ENCODE data around the gene BPIFB4.
"Not testable (repeated sequence)": the region's sequence is repeated elsewhere in the genome, so short reads cannot be mapped to it uniquely, and the experiment has no call there.

The BPIFB4 gene

GRCh38 chr20:33104336-33104735 lies 24.9 kb downstream of the BPIFB4 start:
- Histone ChIP-seq H3K9ac (ENCODE audit: low read depth, low read length) (no peak overlapping the region), H3K4me1 (ENCODE audit: insufficient read depth, low read length) (peaks cover 4% of the 10 kb centered on the region; the same call in 1 of the 2 replicates), H3K36me3 (ENCODE audit: insufficient read depth, low read length) (no peaks in the 10 kb centered on the region), H3K27ac (ENCODE audit: low read depth, low read length) (no peak overlapping the region), H3K9me3 (ENCODE audit: insufficient read depth, low read depth, low read length) (no peaks in the 10 kb centered on the region), H3K4me3 (ENCODE audit: low read length) (no peak overlapping the region), H3K27me3 (ENCODE audit: insufficient read depth, low read length) (no peaks in the 10 kb centered on the region)
- WGBS = 94% methylated on average over 3 of the region's 3 CpGs

- WGBS = 91% methylated on average over 8 of the region's 8 CpGs
- no peak overlapping the region for H3K9ac ChIP-seq (ENCODE audit: low read depth, low read length)
- H3K9me3 ChIP-seq (ENCODE audit: insufficient read depth, low read depth, low read length) = no peaks in the 10 kb centered on the region
- H3K27me3 ChIP-seq (ENCODE audit: insufficient read depth, low read length) = no peaks in the 10 kb centered on the region
- H3K4me3 ChIP-seq (ENCODE audit: low read length) = no peak overlapping the region
- no peaks in the 10 kb centered on the region for H3K36me3 ChIP-seq (ENCODE audit: insufficient read depth, low read length)
- H3K4me1 ChIP-seq (ENCODE audit: insufficient read depth, low read length) = peaks cover 4% of the 10 kb centered on the region; the same call in 1 of the 2 replicates
- no peak overlapping the region for H3K27ac ChIP-seq (ENCODE audit: low read depth, low read length)
Measured at GRCh38 chr20:33105316-33105924, 26.0 kb downstream of the BPIFB4 start.

GRCh38 chr20:33106058-33106620 lies 26.7 kb downstream of the BPIFB4 start:
- not testable (repeated sequence) for H3K4me3 ChIP-seq (ENCODE audit: low read length); H3K36me3 ChIP-seq (ENCODE audit: insufficient read depth, low read length); H3K9me3 ChIP-seq (ENCODE audit: insufficient read depth, low read depth, low read length); H3K4me1 ChIP-seq (ENCODE audit: insufficient read depth, low read length); H3K27me3 ChIP-seq (ENCODE audit: insufficient read depth, low read length); H3K9ac ChIP-seq (ENCODE audit: low read depth, low read length); H3K27ac ChIP-seq (ENCODE audit: low read depth, low read length)
- WGBS = 76% methylated on average over 7 of the region's 7 CpGs

- H3K4me3 ChIP-seq (ENCODE audit: low read length) = no peak overlapping the region
- H3K27ac ChIP-seq (ENCODE audit: low read depth, low read length) = no peak overlapping the region
- no peaks in the 10 kb centered on the region; the same call in 1 of the 2 replicates for H3K4me1 ChIP-seq (ENCODE audit: insufficient read depth, low read length)
- no peaks in the 10 kb centered on the region for H3K36me3 ChIP-seq (ENCODE audit: insufficient read depth, low read length)
- 95% methylated on average over 2 of the region's 2 CpGs for WGBS
- peaks cover 5% of the 10 kb centered on the region; the same call in 1 of the 2 replicates for H3K9me3 ChIP-seq (ENCODE audit: insufficient read depth, low read depth, low read length)
- H3K9ac ChIP-seq (ENCODE audit: low read depth, low read length) = no peak overlapping the region
- no peaks in the 10 kb centered on the region for H3K27me3 ChIP-seq (ENCODE audit: insufficient read depth, low read length)
Measured at GRCh38 chr20:33108661-33109060, 29.2 kb downstream of the BPIFB4 start.

GRCh38 chr20:33110147-33110825 lies 30.8 kb downstream of the BPIFB4 start:
- WGBS = 89% methylated on average over 5 of the region's 8 CpGs
- no peaks in the 10 kb centered on the region for H3K27me3 ChIP-seq (ENCODE audit: insufficient read depth, low read length)
- H3K4me3 ChIP-seq (ENCODE audit: low read length) = no peak overlapping the region
- no peaks in the 10 kb centered on the region for H3K4me1 ChIP-seq (ENCODE audit: insufficient read depth, low read length)
- no peak overlapping the region for H3K27ac ChIP-seq (ENCODE audit: low read depth, low read length)
- H3K9me3 ChIP-seq (ENCODE audit: insufficient read depth, low read depth, low read length) = peaks cover 8% of the 10 kb centered on the region; the same call in 1 of the 2 replicates
- no peaks in the 10 kb centered on the region for H3K36me3 ChIP-seq (ENCODE audit: insufficient read depth, low read length)
- H3K9ac ChIP-seq (ENCODE audit: low read depth, low read length) = no peak overlapping the region

GRCh38 chr20:33111306-33111705 lies 31.9 kb downstream of the BPIFB4 start:
- 94% methylated on average over 5 of the region's 5 CpGs for WGBS
- Histone ChIP-seq H3K4me3 (ENCODE audit: low read length) (no peak overlapping the region), H3K27me3 (ENCODE audit: insufficient read depth, low read length) (no peaks in the 10 kb centered on the region), H3K9me3 (ENCODE audit: insufficient read depth, low read depth, low read length) (peaks cover 8% of the 10 kb centered on the region; the same call in 1 of the 2 replicates), H3K9ac (ENCODE audit: low read depth, low read length) (no peak overlapping the region), H3K4me1 (ENCODE audit: insufficient read depth, low read length) (no peaks in the 10 kb centered on the region), H3K36me3 (ENCODE audit: insufficient read depth, low read length) (no peaks in the 10 kb centered on the region), H3K27ac (ENCODE audit: low read depth, low read length) (no peak overlapping the region)

GRCh38 chr20:33112547-33113386 lies 33.3 kb downstream of the BPIFB4 start:
- H3K36me3 ChIP-seq (ENCODE audit: insufficient read depth, low read length) = no peaks in the 10 kb centered on the region
- H3K9ac ChIP-seq (ENCODE audit: low read depth, low read length) = no peak overlapping the region
- no peaks in the 10 kb centered on the region for H3K27me3 ChIP-seq (ENCODE audit: insufficient read depth, low read length)
- H3K4me1 ChIP-seq (ENCODE audit: insufficient read depth, low read length) = no peaks in the 10 kb centered on the region
- 91% methylated on average over 6 of the region's 7 CpGs for WGBS
- peaks cover 8% of the 10 kb centered on the region; the same call in 1 of the 2 replicates for H3K9me3 ChIP-seq (ENCODE audit: insufficient read depth, low read depth, low read length)
- no peak overlapping the region for H3K27ac ChIP-seq (ENCODE audit: low read depth, low read length)
- H3K4me3 ChIP-seq (ENCODE audit: low read length) = no peak overlapping the region

GRCh38 chr20:33113387-33113908 lies 34.0 kb downstream of the BPIFB4 start:
- Histone ChIP-seq H3K9ac (ENCODE audit: low read depth, low read length) (no peak overlapping the region), H3K4me1 (ENCODE audit: insufficient read depth, low read length) (no peaks in the 10 kb centered on the region), H3K27ac (ENCODE audit: low read depth, low read length) (no peak overlapping the region), H3K36me3 (ENCODE audit: insufficient read depth, low read length) (no peaks in the 10 kb centered on the region), H3K4me3 (ENCODE audit: low read length) (no peak overlapping the region), H3K27me3 (ENCODE audit: insufficient read depth, low read length) (no peaks in the 10 kb centered on the region), H3K9me3 (ENCODE audit: insufficient read depth, low read depth, low read length) (peaks cover 8% of the 10 kb centered on the region; the same call in 1 of the 2 replicates)
- 92% methylated on average over 6 of the region's 6 CpGs for WGBS

- H3K9ac ChIP-seq (ENCODE audit: low read depth, low read length); H3K4me1 ChIP-seq (ENCODE audit: insufficient read depth, low read length); H3K4me3 ChIP-seq (ENCODE audit: low read length); H3K9me3 ChIP-seq (ENCODE audit: insufficient read depth, low read depth, low read length); H3K27ac ChIP-seq (ENCODE audit: low read depth, low read length); H3K36me3 ChIP-seq (ENCODE audit: insufficient read depth, low read length); H3K27me3 ChIP-seq (ENCODE audit: insufficient read depth, low read length): not testable (repeated sequence)
- WGBS = 97% methylated on average over 30 of the region's 34 CpGs
Measured at GRCh38 chr20:33115501-33115900, 36.1 kb downstream of the BPIFB4 start.

GRCh38 chr20:33119725-33120720 lies 40.6 kb downstream of the BPIFB4 start:
- Histone ChIP-seq H3K9me3 (ENCODE audit: insufficient read depth, low read depth, low read length) (no peaks in the 10 kb centered on the region; the same call in 1 of the 2 replicates), H3K27me3 (ENCODE audit: insufficient read depth, low read length) (no peaks in the 10 kb centered on the region), H3K4me1 (ENCODE audit: insufficient read depth, low read length) (no peaks in the 10 kb centered on the region), H3K27ac (ENCODE audit: low read depth, low read length) (no peak overlapping the region), H3K36me3 (ENCODE audit: insufficient read depth, low read length) (no peaks in the 10 kb centered on the region), H3K4me3 (ENCODE audit: low read length) (no peak overlapping the region), H3K9ac (ENCODE audit: low read depth, low read length) (no peak overlapping the region)
- 88% methylated on average over 3 of the region's 3 CpGs for WGBS
